Immature natural killer cell (primary cell): ENCODE data around the gene CYTH3. TPM values are rescaled to one million over a fixed set of nuclear protein-coding genes. Genes with fewer than 3 reads are reported as not detected.
A peak's percentile ranks its signal among the peaks of the same experiment; 100 is the strongest.

Source experiments
- DNase-seq, 3 donors: peaks; one replicate each; pipeline ENCODE4 v3.0.0; 2022; ENCODE audit warnings: mixed read lengths in 1 of 3
- H3K27ac Mint-ChIP-seq, 6 donors: one replicate each; pipeline ENCODE4 v1.8.0; 2020; ENCODE audit warnings: mixed read lengths in 6 of 6, mild to moderate bottlenecking in 5 of 6, inconsistent platforms in 4 of 6, moderate library complexity in 3 of 6
- H3K27me3 Mint-ChIP-seq, 3 donors: one replicate each; pipeline ENCODE4 v1.8.0; 2020 to 2021; ENCODE audit warnings: low read depth in 3 of 3, mild to moderate bottlenecking in 3 of 3, mixed read lengths in 3 of 3, moderate library complexity in 3 of 3, inconsistent platforms in 1 of 3
- H3K36me3 Mint-ChIP-seq, 3 donors: one replicate each; pipeline ENCODE4 v1.8.0; 2020; ENCODE audit warnings: mixed read lengths in 3 of 3, inconsistent platforms in 2 of 3, mild to moderate bottlenecking in 2 of 3
- H3K4me1 Mint-ChIP-seq, 2 donors: one replicate each; pipeline ENCODE4 v1.8.0; 2020; ENCODE audit warnings: inconsistent platforms in 2 of 2, mild to moderate bottlenecking in 2 of 2, mixed read lengths in 2 of 2, moderate library complexity in 1 of 2
- H3K4me3 Mint-ChIP-seq, 5 donors: one replicate each; pipeline ENCODE4 v1.8.0; 2020; ENCODE audit warnings: mild to moderate bottlenecking in 5 of 5, mixed read lengths in 5 of 5, inconsistent platforms in 3 of 5, moderate library complexity in 3 of 5
- H3K9me3 Mint-ChIP-seq, 6 donors: one replicate each; pipeline ENCODE4 v1.8.0; 2020; ENCODE audit warnings: mild to moderate bottlenecking in 6 of 6, mixed read lengths in 6 of 6, inconsistent platforms in 4 of 6, moderate library complexity in 3 of 6
- polyA plus RNA-seq, 3 donors: library from polyadenylated mRNA; unstranded; fragments of 300-500 nt; fragmentation: Illumina TruSeq; gene quantifications; one replicate each; pipeline ENCODE4 v1.2.3, GENCODE V29; 2021

CYTH3 gene
- polyA plus RNA-seq, 3 donors from 2014 or later = 1.2 to 19.3 (median 5.8) TPM

- H3K9me3 Mint-ChIP-seq = no peaks in the 10 kb centered on the region
- DNase-seq = peak in 1 of 3 donors; percentile 19
- H3K4me1 Mint-ChIP-seq = peaks cover 59 to 72% of the 10 kb centered on the region in 2 donors
- H3K4me3 Mint-ChIP-seq = peak overlapping the region; percentile 68 to 82 (median 72)
- H3K27me3 Mint-ChIP-seq = peaks cover 0 to 1% (median 0%) of the 10 kb centered on the region in 3 donors
- H3K27ac Mint-ChIP-seq = peak overlapping the region; percentile 77 to 94 (median 90)
- H3K36me3 Mint-ChIP-seq = no peaks in the 10 kb centered on the region
Observed at GRCh38 chr7:6258440-6259182, 13.8 kb downstream of the CYTH3 start.

GRCh38 chr7:6257675-6258074, 14.7 kb downstream of the CYTH3 start:
- no peak for DNase-seq
- Mint-ChIP-seq H3K27ac (peak overlapping the region; percentile 77 to 94 (median 90)), H3K4me3 (peak overlapping the region in 4 of 5 donors; percentile 31 to 82 (median 62)), H3K36me3 (no peaks in the 10 kb centered on the region), H3K9me3 (no peaks in the 10 kb centered on the region), H3K4me1 (peaks cover 55 to 70% of the 10 kb centered on the region in 2 donors), H3K27me3 (no peaks in the 10 kb centered on the region)

GRCh38 chr7:6256677-6257535, 15.5 kb downstream of the CYTH3 start:
- Mint-ChIP-seq H3K36me3 (no peaks in the 10 kb centered on the region), H3K27me3 (no peaks in the 10 kb centered on the region), H3K4me3 (peak overlapping the region; percentile 20 to 82 (median 67)), H3K27ac (peak overlapping the region; percentile 22 to 80 (median 73)), H3K9me3 (no peaks in the 10 kb centered on the region), H3K4me1 (peaks cover 58 to 70% of the 10 kb centered on the region in 2 donors)
- DNase-seq = peak in 1 of 3 donors; percentile 24

GRCh38 chr7:6256109-6256483, 16.3 kb downstream of the CYTH3 start:
- peak overlapping the region in 4 of 5 donors; percentile 2 to 82 (median 44) for H3K4me3 Mint-ChIP-seq
- no peaks in the 10 kb centered on the region for H3K27me3 Mint-ChIP-seq
- H3K27ac Mint-ChIP-seq = peak overlapping the region in 2 of 6 donors; percentile 22 to 75

GRCh38 chr7:6254866-6255265, 17.6 kb downstream of the CYTH3 start:
- H3K4me1 Mint-ChIP-seq = peaks cover 68 to 77% of the 10 kb centered on the region in 2 donors
- no peaks in the 10 kb centered on the region for H3K9me3 Mint-ChIP-seq
- no peaks in the 10 kb centered on the region for H3K27me3 Mint-ChIP-seq
- DNase-seq = no peak
- H3K36me3 Mint-ChIP-seq = no peaks in the 10 kb centered on the region
- no peak overlapping the region for H3K4me3 Mint-ChIP-seq
- no peak overlapping the region for H3K27ac Mint-ChIP-seq

More at GRCh38 chr7:6256109-6256483, 16.3 kb downstream of the CYTH3 start:
- Mint-ChIP-seq H3K4me1 (peaks cover 65 to 75% of the 10 kb centered on the region in 2 donors), H3K9me3 (no peaks in the 10 kb centered on the region), H3K36me3 (no peaks in the 10 kb centered on the region)
- no peak for DNase-seq

GRCh38 chr7:6252748-6253147, 19.7 kb downstream of the CYTH3 start:
- DNase-seq = no peak
- H3K27me3 Mint-ChIP-seq = peaks cover 0 to 3% (median 2%) of the 10 kb centered on the region in 3 donors
- H3K4me3 Mint-ChIP-seq = no peak overlapping the region
- H3K27ac Mint-ChIP-seq = peak overlapping the region in 1 of 6 donors; percentile 10
- H3K36me3 Mint-ChIP-seq = peaks cover 0 to 6% (median 0%) of the 10 kb centered on the region in 3 donors
- H3K4me1 Mint-ChIP-seq = peaks cover 63 to 80% of the 10 kb centered on the region in 2 donors
- H3K9me3 Mint-ChIP-seq = no peaks in the 10 kb centered on the region

- H3K27ac Mint-ChIP-seq = no peak overlapping the region
- H3K4me3 Mint-ChIP-seq = no peak overlapping the region
- H3K4me1 Mint-ChIP-seq = peaks cover 59 to 76% of the 10 kb centered on the region in 2 donors
- DNase-seq = no peak
- H3K27me3 Mint-ChIP-seq = peaks cover 0 to 3% (median 2%) of the 10 kb centered on the region in 3 donors
- peaks cover 0 to 6% (median 0%) of the 10 kb centered on the region in 3 donors for H3K36me3 Mint-ChIP-seq
- no peaks in the 10 kb centered on the region for H3K9me3 Mint-ChIP-seq
Observed at GRCh38 chr7:6252341-6252746, 20.1 kb downstream of the CYTH3 start.

GRCh38 chr7:6251653-6252052, 20.8 kb downstream of the CYTH3 start:
- Mint-ChIP-seq H3K27ac (peak overlapping the region in 1 of 6 donors; percentile 17), H3K4me3 (no peak overlapping the region), H3K36me3 (peaks cover 0 to 6% (median 0%) of the 10 kb centered on the region in 3 donors), H3K27me3 (peaks cover 2 to 3% (median 2%) of the 10 kb centered on the region in 3 donors), H3K9me3 (no peaks in the 10 kb centered on the region), H3K4me1 (peaks cover 55 to 69% of the 10 kb centered on the region in 2 donors)
- DNase-seq = no peak

GRCh38 chr7:6250364-6250833, 22.0 kb downstream of the CYTH3 start:
- peak overlapping the region; percentile 5 to 71 (median 65) for H3K4me3 Mint-ChIP-seq
- peaks cover 0 to 6% (median 0%) of the 10 kb centered on the region in 3 donors for H3K36me3 Mint-ChIP-seq
- H3K27ac Mint-ChIP-seq = peak overlapping the region; percentile 15 to 80 (median 68)
- H3K9me3 Mint-ChIP-seq = no peaks in the 10 kb centered on the region
- peaks cover 46 to 60% of the 10 kb centered on the region in 2 donors for H3K4me1 Mint-ChIP-seq
- peaks cover 2 to 3% (median 2%) of the 10 kb centered on the region in 3 donors for H3K27me3 Mint-ChIP-seq
- DNase-seq = peak; percentile 31 to 50 (median 38)

- Mint-ChIP-seq H3K4me1 (peaks cover 43 to 59% of the 10 kb centered on the region in 2 donors), H3K27ac (peak overlapping the region in 1 of 6 donors; percentile 9), H3K27me3 (peaks cover 2 to 3% (median 2%) of the 10 kb centered on the region in 3 donors), H3K4me3 (no peak overlapping the region), H3K36me3 (peaks cover 0 to 6% (median 0%) of the 10 kb centered on the region in 3 donors), H3K9me3 (no peaks in the 10 kb centered on the region)
- DNase-seq = no peak
Observed at GRCh38 chr7:6249043-6249442, 23.4 kb downstream of the CYTH3 start.

- Mint-ChIP-seq H3K36me3 (peaks cover 0 to 6% (median 0%) of the 10 kb centered on the region in 3 donors), H3K27ac (peak overlapping the region in 1 of 6 donors; percentile 61), H3K27me3 (peaks cover 2 to 3% (median 2%) of the 10 kb centered on the region in 3 donors), H3K9me3 (no peaks in the 10 kb centered on the region), H3K4me3 (no peak overlapping the region), H3K4me1 (peaks cover 46 to 64% of the 10 kb centered on the region in 2 donors)
- no peak for DNase-seq
Observed at GRCh38 chr7:6248581-6248980, 23.8 kb downstream of the CYTH3 start.

GRCh38 chr7:6246251-6246917, 26.0 kb downstream of the CYTH3 start:
- no peak for DNase-seq
- peaks cover 54 to 67% of the 10 kb centered on the region in 2 donors for H3K4me1 Mint-ChIP-seq
- H3K27me3 Mint-ChIP-seq = peaks cover 2 to 4% (median 3%) of the 10 kb centered on the region in 3 donors
- H3K4me3 Mint-ChIP-seq = no peak overlapping the region
- no peaks in the 10 kb centered on the region for H3K9me3 Mint-ChIP-seq
- no peak overlapping the region for H3K27ac Mint-ChIP-seq
- peaks cover 0 to 6% (median 0%) of the 10 kb centered on the region in 3 donors for H3K36me3 Mint-ChIP-seq

- H3K4me3 Mint-ChIP-seq = no peak overlapping the region
- H3K4me1 Mint-ChIP-seq = peaks cover 54 to 65% of the 10 kb centered on the region in 2 donors
- H3K27ac Mint-ChIP-seq = peak overlapping the region in 2 of 6 donors; percentile 62 to 87
Observed at GRCh38 chr7:6244021-6244420, 28.4 kb downstream of the CYTH3 start.

More at GRCh38 chr7:6244021-6244420, 28.4 kb downstream of the CYTH3 start:
- no peaks in the 10 kb centered on the region for H3K9me3 Mint-ChIP-seq
- peaks cover 0 to 10% (median 2%) of the 10 kb centered on the region in 3 donors for H3K27me3 Mint-ChIP-seq
- H3K36me3 Mint-ChIP-seq = no peaks in the 10 kb centered on the region
- no peak for DNase-seq
